Putamen (tissue), 1 donor: ENCODE measurements around the gene TRPC4.

Experiments
- DNase-seq: peaks from one replicate; pipeline ENCODE4 v3.0.0-alpha.2; 2016; ENCODE audit warnings: low spot score

Gene TRPC4

DNA sequence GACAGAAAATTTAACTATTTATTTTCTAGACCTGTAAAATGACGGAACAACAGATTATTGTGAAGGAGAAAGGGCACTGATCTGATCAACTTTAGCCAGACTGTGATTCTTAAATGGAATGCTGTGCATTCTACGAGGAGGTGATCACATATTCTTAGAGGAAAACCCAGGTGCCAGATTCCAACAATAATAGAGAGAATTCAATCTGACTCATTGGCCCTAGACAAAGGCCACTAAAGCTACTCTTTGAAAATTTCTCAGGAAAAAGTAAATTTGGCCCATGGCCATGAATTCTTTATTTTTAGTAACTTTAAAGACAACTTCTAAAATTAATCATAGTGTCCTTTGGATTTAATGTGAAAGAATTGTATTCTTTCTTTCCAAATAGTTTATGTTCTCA lies 212.4 kb downstream of the TRPC4 start:
- DNase-seq = no peak

DNA sequence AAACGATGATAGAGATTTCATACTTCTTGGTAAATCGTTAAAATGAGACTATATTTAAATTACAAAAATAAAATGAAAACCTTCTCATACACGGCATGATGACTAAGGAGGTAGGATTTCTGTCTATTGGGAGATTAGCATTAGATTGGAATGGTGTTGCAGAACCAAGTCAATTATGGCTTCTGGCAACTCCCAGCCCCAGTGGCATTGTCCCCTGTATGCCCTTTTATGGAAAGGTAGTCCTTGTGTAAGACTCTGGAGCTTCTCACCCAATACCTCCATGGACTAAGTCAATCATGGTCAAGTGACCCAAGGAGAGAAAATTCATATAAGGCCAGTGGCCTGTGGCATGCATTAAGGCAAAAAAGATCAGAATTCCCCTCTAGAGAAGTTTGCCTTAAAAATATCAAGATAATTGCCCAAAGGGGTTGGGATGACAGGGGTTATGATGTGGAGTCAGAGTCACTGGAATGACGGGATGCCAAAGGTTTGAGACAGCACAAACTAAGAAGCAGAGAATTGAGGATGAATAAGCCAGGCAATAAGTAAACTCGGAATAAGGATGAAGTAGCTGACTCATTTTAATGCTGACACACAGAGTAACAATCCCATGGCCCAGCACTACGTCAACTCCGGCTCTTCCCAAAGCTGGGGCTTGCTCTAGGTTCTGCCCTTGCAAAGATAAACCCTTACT lies 213.2 kb downstream of the TRPC4 start:
- DNase-seq = no peak

DNA sequence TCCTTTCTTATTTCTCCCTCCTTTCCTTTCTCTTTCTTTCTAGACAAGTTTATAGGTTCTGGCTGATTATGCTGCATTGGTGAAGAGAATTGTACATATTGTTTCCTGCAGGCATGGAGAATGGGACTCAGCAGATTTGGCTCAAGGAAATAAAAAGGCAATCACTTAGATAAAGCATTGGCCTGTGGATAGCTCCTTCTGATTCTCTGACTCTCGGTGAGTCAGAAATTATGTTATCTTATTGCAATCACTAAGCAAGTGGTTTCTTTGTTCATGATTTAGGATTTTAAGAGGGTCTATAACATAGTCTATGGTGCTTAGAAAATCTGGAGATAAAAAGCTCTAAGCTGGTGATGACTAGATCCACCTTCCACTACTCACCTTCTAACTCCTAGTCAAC lies 217.0 kb downstream of the TRPC4 start:
- no peak for DNase-seq

DNA sequence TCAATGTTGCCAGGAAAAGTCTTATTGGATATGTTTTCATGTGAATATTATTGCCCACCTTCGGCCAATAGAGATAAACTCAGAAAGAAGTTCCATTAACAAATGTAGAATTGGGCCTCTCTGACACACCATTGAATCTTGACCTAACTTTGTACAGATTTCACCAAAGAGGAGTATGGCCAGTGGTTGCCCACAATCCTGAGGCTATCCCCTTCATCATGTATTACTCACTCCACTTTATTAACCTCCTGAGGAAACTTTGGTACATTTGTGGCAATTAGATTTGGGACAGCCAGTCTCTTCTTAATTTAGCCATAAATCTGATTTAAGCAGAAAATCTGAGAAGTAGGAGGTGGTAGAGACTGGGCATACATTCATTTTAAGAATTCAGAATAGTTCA lies 217.7 kb downstream of the TRPC4 start:
- DNase-seq = no peak

DNA sequence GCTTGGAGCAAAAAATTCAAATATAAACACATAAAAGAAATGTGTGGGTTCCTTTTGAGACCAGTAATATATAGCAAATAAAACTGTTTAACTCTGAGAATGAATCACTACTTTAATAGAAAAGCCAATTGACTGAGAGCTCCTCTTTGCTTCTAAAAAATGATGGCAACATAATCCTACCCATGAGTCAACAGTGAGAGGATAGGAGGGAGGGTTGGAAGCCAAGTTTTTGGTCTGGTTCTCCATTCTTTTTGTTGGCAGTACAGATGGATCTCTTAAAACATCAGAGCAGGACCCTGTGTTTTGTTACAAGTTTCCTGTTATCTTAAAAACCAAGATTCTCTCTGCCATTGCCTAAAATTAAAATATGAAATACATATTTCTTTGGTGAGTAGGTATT lies 221.0 kb downstream of the TRPC4 start:
- no peak for DNase-seq

DNA sequence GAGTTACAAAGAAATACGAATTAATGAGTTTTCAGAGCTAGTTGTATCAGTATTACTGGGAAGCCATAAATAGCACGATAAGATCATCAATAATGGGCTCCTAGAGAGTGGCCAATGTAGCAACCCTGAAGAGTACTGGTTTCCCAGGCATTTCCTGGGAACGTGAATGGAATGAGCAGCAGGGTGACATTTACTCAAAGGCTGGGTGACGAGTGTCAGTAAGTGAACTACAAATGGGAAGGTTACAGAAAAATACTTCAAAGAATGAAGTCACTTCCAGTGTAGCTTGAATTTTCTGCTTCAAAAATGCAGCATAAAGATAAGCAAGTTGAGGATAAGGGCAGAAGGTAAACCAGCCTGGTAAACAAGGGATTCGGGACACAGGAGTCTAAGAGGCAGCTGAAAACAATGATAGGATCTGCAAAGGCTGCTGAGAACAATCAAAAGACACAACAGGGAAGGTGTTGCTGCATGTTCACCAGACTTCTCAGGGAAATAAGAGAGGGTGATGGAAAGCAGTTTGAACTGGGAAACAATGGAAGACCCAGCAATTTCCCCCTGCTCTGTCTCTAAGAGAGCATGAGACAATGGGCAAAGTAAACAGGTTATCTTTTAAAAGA lies 222.4 kb downstream of the TRPC4 start:
- no peak for DNase-seq

DNA sequence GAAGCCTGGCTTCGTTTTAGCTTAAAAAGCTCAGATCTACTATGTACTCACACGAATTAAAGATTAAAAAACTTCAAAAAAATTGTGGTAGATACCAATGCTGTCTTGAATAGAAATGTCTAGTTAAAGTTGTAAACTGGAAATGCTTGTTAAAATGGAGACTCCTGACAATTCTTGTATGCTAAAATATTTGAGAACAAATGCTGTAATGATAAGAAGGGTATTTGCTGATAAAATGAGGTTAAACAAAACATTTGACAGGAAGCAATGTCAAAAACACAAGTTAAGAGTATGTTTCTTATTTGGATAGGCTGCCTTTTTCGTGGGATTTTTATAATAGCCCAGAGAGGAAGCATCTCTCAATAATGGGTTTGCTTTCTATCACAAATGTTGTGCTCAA lies 223.0 kb downstream of the TRPC4 start:
- DNase-seq = no peak

DNA sequence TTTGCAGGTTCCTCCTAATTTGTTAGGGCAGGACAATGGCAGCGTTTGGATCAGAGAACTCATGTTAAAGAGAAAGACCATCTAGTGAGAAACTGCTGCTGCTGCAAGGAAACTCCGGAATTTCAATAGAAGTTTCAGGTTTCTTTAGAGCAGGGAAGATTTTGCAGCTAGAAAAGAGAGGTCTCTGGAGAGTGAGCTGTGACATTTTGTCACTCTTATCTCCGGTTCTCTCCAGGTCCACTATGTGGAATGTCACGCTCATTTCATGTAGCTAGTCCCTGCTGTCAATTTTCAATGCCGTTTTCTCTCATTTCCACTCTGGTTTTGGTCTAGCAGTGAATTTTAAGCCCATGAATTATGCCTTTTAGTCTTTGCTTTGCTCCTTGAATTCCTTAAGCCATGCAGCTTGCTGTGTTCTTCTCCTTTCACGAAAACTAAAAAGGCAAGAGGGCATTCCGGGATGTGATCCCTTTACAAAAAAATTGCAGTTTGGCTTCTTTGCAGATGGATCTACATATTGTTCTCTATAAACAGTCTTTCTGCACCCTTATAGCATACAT lies 224.3 kb downstream of the TRPC4 start:
- no peak for DNase-seq

DNA sequence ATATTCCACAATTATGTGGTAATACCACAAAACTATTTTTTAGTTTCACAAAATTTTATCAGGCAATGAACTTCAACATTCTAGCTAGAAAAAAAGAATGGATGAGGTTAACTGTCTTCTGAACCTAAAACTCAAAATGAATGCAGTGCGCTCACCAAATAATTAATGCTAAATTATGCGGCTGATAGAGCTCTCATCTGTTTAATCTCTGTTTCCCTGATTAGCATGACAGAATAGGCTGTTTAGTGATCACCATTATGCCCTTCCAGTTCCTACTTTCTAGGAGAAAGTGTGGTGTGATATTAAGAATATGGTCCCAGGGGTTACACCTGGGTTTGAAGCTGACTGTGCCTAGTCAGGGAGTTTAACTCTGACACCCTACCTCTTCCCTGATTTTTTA lies 228.2 kb downstream of the TRPC4 start:
- DNase-seq = no peak

DNA sequence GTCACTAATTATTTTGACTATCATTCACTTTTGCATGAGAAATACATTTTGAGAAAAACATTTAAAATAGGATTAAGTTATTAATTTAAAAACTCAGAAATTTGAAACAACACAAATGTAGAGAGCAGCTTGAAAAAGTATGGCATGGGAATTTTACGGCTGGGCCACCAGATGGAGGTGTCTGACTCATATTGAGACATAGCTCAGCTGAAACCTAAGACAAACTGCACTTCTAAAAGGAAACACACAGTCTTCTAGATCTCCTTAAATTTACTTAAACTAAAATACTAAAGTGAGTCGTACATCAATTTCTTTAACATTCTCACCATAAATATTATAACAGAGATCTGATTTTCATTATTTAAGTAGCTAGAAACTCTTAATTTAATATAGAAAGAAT lies 229.1 kb downstream of the TRPC4 start:
- peak; percentile 7 for DNase-seq

DNA sequence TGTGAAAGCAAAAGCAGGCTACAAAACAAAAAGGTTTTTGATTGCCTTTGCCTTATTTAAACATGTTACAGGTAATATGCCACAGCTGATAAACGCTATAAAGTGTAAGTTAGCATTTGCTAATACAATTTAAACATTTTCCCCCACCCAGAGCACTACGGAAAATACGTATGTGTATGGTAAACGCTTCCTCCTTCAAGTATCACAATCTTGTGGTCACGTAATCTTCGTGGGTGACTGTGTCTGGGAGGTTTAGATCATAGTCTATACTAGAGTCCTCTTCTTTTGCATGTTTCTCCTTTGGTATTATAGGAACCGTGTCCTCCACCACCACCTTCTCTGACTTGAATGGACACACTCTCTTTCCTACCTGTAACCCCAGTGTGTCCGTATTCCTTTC lies 232.9 kb downstream of the TRPC4 start:
- DNase-seq = no peak

DNA sequence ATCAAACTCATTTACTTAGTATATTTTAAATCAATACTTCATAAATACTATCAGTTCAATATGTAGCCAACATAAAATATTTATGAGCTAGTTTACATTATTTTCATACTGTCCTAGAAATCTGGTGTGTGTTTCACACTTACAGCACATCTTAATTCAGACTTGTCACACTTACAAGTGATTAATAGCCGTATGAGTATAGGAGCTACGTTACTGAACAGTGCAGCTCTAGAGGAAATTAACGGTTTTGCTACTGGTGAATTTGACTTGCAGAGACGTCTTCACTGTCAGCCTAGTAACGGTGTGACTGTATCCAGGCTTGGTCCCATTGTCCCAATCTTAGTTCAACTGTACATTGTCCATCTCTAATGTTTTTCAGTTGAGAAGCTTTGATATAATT lies 237.3 kb downstream of the TRPC4 start:
- no peak for DNase-seq

DNA sequence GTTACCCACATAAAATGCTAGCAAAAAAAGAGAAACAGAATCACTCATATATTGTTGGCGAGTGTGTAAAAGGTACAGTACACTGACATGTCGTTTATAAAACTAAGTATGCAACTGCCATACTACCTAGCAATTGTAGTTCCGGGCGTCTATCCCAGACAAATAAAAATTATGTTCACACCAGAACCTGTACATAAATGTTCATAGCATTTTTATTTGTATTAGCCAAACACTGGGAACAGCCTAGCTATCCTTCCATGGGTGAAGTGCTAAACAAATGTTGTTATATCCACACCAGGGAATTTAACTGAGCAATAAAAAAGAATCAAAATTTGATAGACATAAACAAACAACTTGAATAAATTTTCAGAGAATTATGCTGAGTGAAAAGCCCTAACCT lies 242.1 kb downstream of the TRPC4 start:
- no peak for DNase-seq

DNA sequence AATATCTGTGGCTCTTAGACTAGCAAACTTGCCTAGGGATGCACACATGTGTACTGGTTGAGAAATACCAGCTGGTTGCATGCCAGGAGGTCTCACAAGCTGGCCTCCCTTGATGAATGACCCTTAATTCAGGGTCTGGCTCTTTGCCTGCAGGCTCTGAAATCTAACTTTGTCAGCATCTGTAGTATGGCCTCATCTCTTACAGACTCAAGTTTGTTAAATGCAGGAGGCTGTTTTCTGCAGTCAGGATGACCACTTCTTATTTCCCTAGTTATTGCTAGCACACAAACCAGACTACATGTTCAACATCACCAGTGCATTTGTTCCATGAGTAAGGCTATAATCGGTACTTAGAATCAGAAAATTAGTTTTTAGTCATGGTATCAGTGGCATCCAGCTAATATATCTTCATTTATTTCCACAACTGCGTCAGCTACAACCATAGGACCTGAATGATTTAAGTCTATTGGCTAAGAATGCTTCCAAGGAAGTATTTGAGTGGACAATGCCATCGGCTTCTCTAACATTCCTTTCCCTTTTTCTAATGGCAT lies 247.7 kb downstream of the TRPC4 start:
- DNase-seq = no peak

DNA sequence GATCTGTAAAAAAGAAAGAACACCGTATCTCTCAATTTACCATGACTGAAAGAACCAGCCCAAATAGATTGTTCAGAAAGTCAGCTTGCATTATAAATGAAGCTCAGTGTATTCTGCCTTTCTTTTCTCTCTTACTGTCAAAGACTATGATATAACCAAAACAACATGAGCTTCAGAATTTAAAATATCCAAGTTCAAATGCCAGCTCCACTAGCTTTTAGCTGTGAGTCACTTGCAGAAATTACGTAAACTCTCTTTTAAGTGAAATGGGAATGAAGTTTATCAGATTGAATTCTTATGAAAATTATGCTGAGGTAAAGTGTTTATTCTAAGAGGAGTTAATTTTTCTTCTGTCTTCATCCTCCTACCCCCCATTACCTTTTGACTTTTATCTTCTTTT lies 251.0 kb downstream of the TRPC4 start:
- peak; percentile 13 for DNase-seq

DNA sequence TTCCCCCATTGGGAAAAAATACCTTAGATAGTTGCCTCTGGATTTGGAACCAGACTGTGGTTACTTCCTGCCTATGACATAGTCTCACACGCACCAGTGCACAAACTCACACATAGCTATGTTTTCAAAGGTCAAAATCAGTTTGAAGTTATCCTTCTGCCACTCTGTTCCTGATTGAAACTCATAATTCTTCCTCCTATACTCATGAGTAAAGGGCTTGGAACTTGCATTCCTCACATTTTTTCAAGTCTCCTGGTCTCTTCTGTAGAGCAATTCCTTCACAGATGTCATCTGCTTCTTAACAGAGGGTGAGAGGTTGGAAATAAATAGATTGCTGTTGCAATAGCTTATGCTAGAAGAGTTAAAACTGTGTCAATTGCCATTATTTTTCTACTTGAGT lies 252.4 kb downstream of the TRPC4 start:
- no peak for DNase-seq

DNA sequence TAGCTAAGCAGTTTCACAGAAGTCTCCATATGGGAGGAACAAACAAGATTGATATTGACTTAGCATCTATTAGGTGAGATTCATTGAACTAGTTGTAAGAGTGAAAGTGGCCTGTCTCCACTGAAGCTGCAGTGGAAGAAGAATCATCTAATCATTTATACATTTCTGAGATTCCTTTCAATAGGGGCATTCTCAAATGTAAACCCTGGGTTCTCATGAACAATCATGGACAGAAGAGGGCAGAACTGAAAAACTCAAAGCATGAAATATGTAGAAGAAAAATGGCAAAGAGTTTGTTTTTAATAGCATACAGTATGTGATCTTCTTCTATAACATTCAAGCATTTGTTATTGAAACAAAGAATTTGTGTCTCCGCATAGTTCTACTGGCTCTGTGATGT lies 253.4 kb downstream of the TRPC4 start:
- no peak for DNase-seq

DNA sequence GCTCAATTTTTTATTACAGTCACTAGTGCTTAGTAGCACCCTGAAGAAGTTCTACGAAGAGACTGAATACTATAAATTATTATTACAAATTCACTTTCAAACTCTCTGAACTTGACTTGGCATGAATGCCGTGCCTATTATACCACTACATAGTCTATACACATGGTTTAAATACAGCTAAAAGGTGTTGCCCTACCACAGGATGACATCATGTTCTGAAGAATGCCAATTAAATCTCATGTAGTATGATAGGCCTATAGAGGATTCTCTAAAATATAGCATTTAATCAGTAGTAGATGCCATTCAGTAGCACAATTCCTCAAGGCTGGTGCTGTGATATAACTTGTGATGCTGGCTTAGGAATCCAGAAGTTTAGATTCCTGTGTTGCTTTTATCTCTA lies 254.3 kb downstream of the TRPC4 start:
- DNase-seq = no peak

DNA sequence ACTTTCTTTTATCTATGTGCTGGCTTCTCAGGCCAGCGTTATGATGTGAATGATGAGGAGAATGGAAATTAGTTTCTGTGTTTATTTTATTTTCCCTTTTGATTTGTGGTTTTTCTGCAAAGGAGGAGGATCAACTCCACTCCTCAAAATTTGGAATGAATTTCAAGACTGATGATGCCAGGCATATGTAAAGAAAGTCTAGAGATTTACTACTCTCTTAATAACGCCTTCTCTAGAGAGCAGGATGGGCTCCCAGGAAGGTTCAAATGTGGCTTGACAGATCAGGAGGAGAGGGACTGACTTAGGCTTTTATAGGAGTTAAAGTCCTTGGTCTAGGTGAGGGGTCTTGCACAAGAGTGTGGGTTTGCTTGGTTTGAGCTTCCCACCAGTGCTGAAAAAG lies 255.9 kb downstream of the TRPC4 start:
- no peak for DNase-seq

DNA sequence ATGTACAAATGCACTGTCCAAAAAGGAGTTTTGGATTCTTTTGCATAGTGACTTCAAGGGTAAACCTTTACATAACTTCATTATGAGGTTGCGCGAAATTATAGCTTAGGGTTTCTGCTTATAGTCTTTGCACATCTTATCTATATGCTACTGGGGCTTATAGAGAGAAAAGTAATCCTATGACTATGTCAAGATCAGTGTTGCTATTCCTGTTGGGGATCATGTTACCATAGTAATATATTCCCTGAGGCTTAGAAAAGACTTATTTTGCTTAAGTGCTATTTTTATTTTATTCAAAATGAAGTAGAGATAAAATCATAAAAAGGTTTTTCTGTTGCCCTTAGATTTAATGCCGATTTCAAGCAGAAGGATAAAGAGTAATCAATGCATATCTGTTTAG lies 256.3 kb downstream of the TRPC4 start:
- DNase-seq = no peak

DNA sequence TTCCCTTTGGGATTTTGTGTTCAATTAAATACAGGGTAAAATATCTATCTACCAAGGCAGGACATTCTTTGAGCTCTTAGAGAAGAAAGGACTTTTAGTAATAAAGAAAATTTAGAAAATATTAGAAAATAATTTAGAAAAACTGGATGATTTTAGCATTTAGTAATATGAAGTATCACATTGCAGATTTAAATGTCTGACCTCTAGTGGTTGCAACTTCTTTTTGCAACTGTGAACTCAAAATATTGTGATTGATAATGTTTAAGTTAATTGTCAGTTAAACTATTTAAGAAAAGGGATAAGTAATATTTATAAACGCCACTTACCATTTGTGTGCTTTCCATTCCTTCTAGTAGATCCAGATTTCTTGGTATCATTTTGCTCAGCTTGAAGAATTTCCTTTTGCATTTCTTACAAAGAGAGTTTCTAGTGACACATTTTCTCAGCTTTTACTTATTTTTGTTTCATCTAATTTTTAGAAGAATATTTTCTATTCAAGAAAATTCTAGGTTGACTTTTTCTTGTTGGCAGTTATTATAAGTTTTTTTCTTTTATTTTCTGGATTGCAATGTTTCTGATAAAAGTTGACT lies 260.7 kb downstream of the TRPC4 start:
- no peak for DNase-seq

DNA sequence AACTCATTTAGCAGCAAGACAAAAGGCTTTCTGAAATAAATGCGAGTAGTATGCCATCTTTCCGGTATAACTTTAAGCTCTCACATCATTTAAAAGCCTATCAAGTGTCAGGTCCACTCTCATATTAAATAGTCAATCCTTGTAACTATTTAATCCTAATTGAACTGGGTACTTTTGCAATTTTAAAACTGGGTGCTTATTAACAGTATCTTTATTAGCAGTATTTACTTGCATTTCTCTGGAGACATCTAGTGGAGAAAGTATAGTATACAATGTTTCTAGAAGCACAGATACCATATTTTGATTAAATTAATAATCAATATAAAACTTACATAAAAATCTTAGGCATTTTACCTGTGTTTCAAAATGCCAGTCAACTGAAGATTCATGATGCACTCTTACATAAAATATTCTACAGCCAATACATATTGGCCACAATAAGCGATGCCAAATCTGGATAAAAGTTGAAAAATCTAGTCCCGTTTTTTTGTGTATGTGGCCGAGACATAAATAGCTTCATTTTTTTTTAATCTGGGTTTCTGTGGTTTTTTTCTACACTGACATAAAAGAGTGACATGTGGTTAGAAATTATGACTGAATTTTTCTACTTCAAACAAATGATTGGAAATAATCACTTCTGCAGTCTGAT lies 266.7 kb downstream of the TRPC4 start:
- peak; percentile 7 for DNase-seq
